Heart left ventricle (tissue), 16 donors: ENCODE measurements around the gene CETN2. TPM values are rescaled to one million over a fixed set of nuclear protein-coding genes. Genes with fewer than 3 reads are reported as not detected.

Experiments
- ATAC-seq, 4 donors: fragments of 200-7000 bp; cut with Tn5 transposase; one replicate each; pipeline ENCODE4 v1.9.1; 2020 to 2022; ENCODE audit warnings: moderate library complexity in 4 of 4, mild to moderate bottlenecking in 3 of 4, moderate number of reproducible peaks in 1 of 4
- DNase-seq, 5 donors: peaks; one replicate each; pipeline ENCODE4 v3.0.0-alpha.2; 2020
- H3K27ac ChIP-seq, 12 donors: fragments of 200-600 bp; sonication (generic) in 4 of 12; one replicate each; pipeline versions ENCODE4 v1.5.0 to v1.8.0; 2016 to 2022; ENCODE audit warnings: mild to moderate bottlenecking in 2 of 12
- H3K27me3 ChIP-seq, 9 donors: fragments of 200-600 bp; sonication (generic) in 2 of 9; one replicate each; pipeline versions ENCODE4 v1.5.1 to v1.8.0; 2016 to 2022; ENCODE audit warnings: mild to moderate bottlenecking in 3 of 9
- H3K36me3 ChIP-seq, 9 donors: fragments of 200-600 bp; sonication (generic) in 2 of 9; one replicate each; pipeline versions ENCODE4 v1.5.0 to v1.8.0; 2018 to 2022; ENCODE audit warnings: mild to moderate bottlenecking in 2 of 9
- H3K4me1 ChIP-seq, 12 donors: fragments of 200-600 bp; sonication (generic) in 4 of 12; one replicate each; pipeline versions ENCODE4 v1.5.0 to v1.8.0; 2016 to 2022; ENCODE audit warnings: mild to moderate bottlenecking in 3 of 12
- H3K4me3 ChIP-seq, 12 donors: fragments of 200-600 bp; sonication (generic) in 4 of 12; one replicate each; pipeline versions ENCODE4 v1.5.0 to v1.8.0; 2017 to 2022; ENCODE audit warnings: mild to moderate bottlenecking in 9 of 12, moderate library complexity in 4 of 12
- H3K9me3 ChIP-seq, 12 donors: fragments of 200-600 bp; sonication (generic) in 4 of 12; one replicate each; pipeline versions ENCODE4 v1.5.0 to v1.8.0; 2016 to 2022; ENCODE audit warnings: mild to moderate bottlenecking in 1 of 12
- CTCF ChIP-seq, 12 donors: fragments of 200-600 bp; sonication (generic) in 4 of 12; IDR thresholded peaks; one replicate each; pipeline versions ENCODE4 v1.5.0 to v1.8.0; 2018 to 2022; ENCODE audit warnings: antibody characterized with exemption in 12 of 12, mild to moderate bottlenecking in 5 of 12
- POLR2A ChIP-seq, 2 donors: fragments of 450-650 bp; IDR thresholded peaks; one replicate each; pipeline ENCODE4 v1.6.1; 2017; ENCODE audit warnings: antibody characterized with exemption in 2 of 2, mild to moderate bottlenecking in 2 of 2, moderate library complexity in 2 of 2
- WGBS, 4 donors: extraction: QIAGEN DNeasy Blood & Tissue Kit in 2 of 4; methylation state at CpG; one replicate each; pipeline versions ENCODE4 v1.1.5 to v1.1.7; 2013 to 2018; 5-methylcytosine and 5-hydroxymethylcytosine counted together
- intact Hi-C, 10 donors: fragments of 100-400 bp; cut with DNase I; formaldehyde crosslinking; loops; one replicate each; pipeline versions ENCODE4 v1.11.1 to v1.14.2; 2022
- polyA plus RNA-seq, 2 donors: library from polyadenylated mRNA; stranded (reverse); fragments of 200-250 nt; gene quantifications; one replicate each; pipeline ENCODE4 v1.2.3, GENCODE V29; 2013
- total RNA-seq, 9 donors: library from RNA; depleted of rRNA in 2 of 9; stranded (reverse); fragments of >200 nt in 2 of 9; fragmentation: NEBNext Ultra II Directional in 3 of 9; extraction: Animal tissue kit (Norgen Biotek cat#: 25700) in 3 of 9; gene quantifications; one replicate each; pipeline versions ENCODE4 v1.1.0 to v1.2.4, GENCODE V29; 2016 to 2023
- donor health status: ischemic (EF 13 %, LVEDD 7.1; RV severe dilation, severe dysfunction).
- donor health status: healthy with polysubstance abuse.
- donor health status: DM: no; HTN: yes; CAD: no.
- donor health status: DM: no; HTN: no; CAD: no.
- donor health status: ischemic (EF 25% LVEDD 6.9; RV normal size, moderate dysfunction).
- donor health status: ischemic (EF 25% LVEDD 5.7; RV mildly dilated, moderate dysfunction).
- donor health status: healthy.
- donor health status: DM: yes; HTN: yes; CAD: no.
- donor health status: ischemic (EF 35%, LVEDD 5.7; RV mildly dilated, moderate dysfunction).
- donor health status: nonischemic (EF 11% LVEDD 7.7; RV severe dilation, severe dysfunction).
- donor health status: DM: yes; HTN: yes; CAD: no.
- donor health status: PGD.
- donor health status: ischemic (EF 29% LVEDD 5.4; RV normal size, mild dysfunction).
- donor health status: nonischemic (EF 23%, LVEDD 6.1; RV moderate dilation, normal function).

The CETN2 gene
- total and polyA plus RNA-seq, 11 donors = 18.8 to 37.0 (median 25.8) TPM

GRCh38 chrX:152853986-152854385 lies 23.4 kb upstream of the CETN2 start:
- intact Hi-C loops = no loop called here
- Histone ChIP-seq H3K9me3 (no peaks in the 10 kb centered on the region), H3K4me1 (no peaks in the 10 kb centered on the region), H3K36me3 (peaks cover 0 to 32% (median 9%) of the 10 kb centered on the region in 9 donors), H3K27me3 (no peaks in the 10 kb centered on the region), H3K27ac (no peak overlapping the region), H3K4me3 (no peak overlapping the region)
- DNase-seq (no peak), ATAC-seq (no peak)
- no peak for TF ChIP-seq CTCF (IDR thresholded peaks at IDR 0.05)
- no peak for TF ChIP-seq POLR2A (IDR thresholded peaks at IDR 0.05)
- 92 to 99% (median 95%) methylated on average over 7 of the region's 7 CpGs for WGBS, 4 donors

GRCh38 chrX:152850465-152850864 lies 19.9 kb upstream of the CETN2 start:
- ATAC-seq (no peak), DNase-seq (no peak)
- H3K27ac ChIP-seq = no peak overlapping the region
- 57 to 70% (median 64%) methylated on average over 2 of the region's 2 CpGs for WGBS, 4 donors
- peaks cover 0 to 28% (median 6%) of the 10 kb centered on the region in 9 donors for H3K36me3 ChIP-seq
- no peak for TF ChIP-seq POLR2A (IDR thresholded peaks at IDR 0.05)
- TF ChIP-seq CTCF (IDR thresholded peaks at IDR 0.05) = no peak
- H3K4me1 ChIP-seq = no peaks in the 10 kb centered on the region
- H3K27me3 ChIP-seq = no peaks in the 10 kb centered on the region
- intact Hi-C loops = no loop called here
- H3K9me3 ChIP-seq = no peaks in the 10 kb centered on the region
- no peak overlapping the region for H3K4me3 ChIP-seq

GRCh38 chrX:152847281-152847680 lies 16.7 kb upstream of the CETN2 start:
- H3K36me3 ChIP-seq = peaks cover 0 to 24% (median 6%) of the 10 kb centered on the region in 9 donors
- H3K4me1 ChIP-seq = peaks cover 0 to 4% (median 0%) of the 10 kb centered on the region in 12 donors
- H3K27me3 ChIP-seq = no peaks in the 10 kb centered on the region
- 69 to 95% (median 89%) methylated on average over 6 of the region's 6 CpGs for WGBS, 4 donors
- H3K4me3 ChIP-seq = no peak overlapping the region
- no peak for TF ChIP-seq POLR2A (IDR thresholded peaks at IDR 0.05)
- TF ChIP-seq CTCF (IDR thresholded peaks at IDR 0.05) = no peak
- H3K27ac ChIP-seq = no peak overlapping the region
- DNase-seq (no peak), ATAC-seq (no peak)
- intact Hi-C loops = no loop called here
- no peaks in the 10 kb centered on the region for H3K9me3 ChIP-seq

GRCh38 chrX:152845618-152846240 lies 15.2 kb upstream of the CETN2 start:
- TF ChIP-seq CTCF (IDR thresholded peaks at IDR 0.05) (no peak), POLR2A (IDR thresholded peaks at IDR 0.05) (no peak)
- Histone ChIP-seq H3K27me3 (no peaks in the 10 kb centered on the region), H3K4me1 (peaks cover 0 to 9% (median 0%) of the 10 kb centered on the region in 12 donors), H3K36me3 (peaks cover 0 to 19% (median 0%) of the 10 kb centered on the region in 9 donors), H3K4me3 (no peak overlapping the region), H3K27ac (no peak overlapping the region), H3K9me3 (no peaks in the 10 kb centered on the region)
- no peak for ATAC-seq
- 83 to 89% (median 85%) methylated on average over 15 to 17 of the region's 17 CpGs for WGBS, 4 donors
- DNase-seq = no peak
- intact Hi-C loops = no loop called here
